T-helper 2 cell treated with Interferon-gamma antibody and Interleukin-4, amounts not matched to agents 5 μg/mL and 100 μg/mL, for 36 hours (primary cell): Measurements from ENCODE around the gene SDCCAG8.

Experiments used
- DNase-seq: peaks from one replicate; pipeline ENCODE4 v3.0.0; 2021; ENCODE audit warnings: low spot score
- H3K27ac Mint-ChIP-seq: one replicate; pipeline ENCODE4 v1.8.0; 2021; ENCODE audit warnings: mild to moderate bottlenecking, mixed read lengths
- H3K27me3 Mint-ChIP-seq: one replicate; pipeline ENCODE4 v1.8.0; 2021; ENCODE audit warnings: low read depth, mixed read lengths
- H3K36me3 Mint-ChIP-seq: one replicate; pipeline ENCODE4 v1.8.0; 2021; ENCODE audit warnings: low read depth, mixed read lengths
- H3K4me1 Mint-ChIP-seq: one replicate; pipeline ENCODE4 v1.8.0; 2021; ENCODE audit warnings: low read depth, mixed read lengths
- H3K4me3 Mint-ChIP-seq: one replicate; pipeline ENCODE4 v1.8.0; 2022; ENCODE audit warnings: mild to moderate bottlenecking, moderate library complexity, mixed read lengths
- H3K9me3 Mint-ChIP-seq: one replicate; pipeline ENCODE4 v1.8.0; 2021; ENCODE audit warnings: mixed read lengths

SDCCAG8 gene

DNA sequence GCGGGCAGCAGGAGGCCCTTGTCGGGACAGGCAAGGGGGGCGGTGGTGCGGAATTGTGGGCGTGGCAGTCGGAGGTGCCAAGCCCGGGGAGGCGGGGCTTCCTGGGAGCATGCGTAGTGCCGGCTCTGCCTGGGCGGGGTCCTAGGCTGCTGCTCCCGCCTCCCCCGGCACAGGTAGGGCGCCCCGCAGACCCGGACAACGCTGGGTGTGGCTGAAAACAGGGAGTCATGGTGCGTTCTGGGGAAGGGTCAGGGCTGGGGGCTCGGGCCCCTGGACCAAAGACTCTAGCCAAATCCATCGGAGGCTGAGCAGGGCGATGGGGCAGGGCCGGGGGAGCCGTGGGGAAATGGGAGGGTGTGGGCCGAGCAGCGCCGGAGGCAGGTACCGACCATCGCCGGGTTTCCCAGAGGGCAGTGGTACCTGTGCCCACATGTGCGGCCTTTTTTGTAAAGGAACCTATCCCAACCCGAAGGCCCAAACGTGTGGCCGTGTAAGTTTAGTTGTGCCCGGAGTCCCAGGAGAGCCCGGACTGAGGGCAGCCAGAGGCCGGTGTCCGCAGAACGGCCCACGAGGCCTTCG, 231.9 kb downstream of the SDCCAG8 start:
- no peak overlapping the region for H3K27ac Mint-ChIP-seq
- DNase-seq: no peak
- H3K27me3 Mint-ChIP-seq: peaks cover 7% of the 10 kb centered on the region

GRCh38 chr1:243488459-243489157, 232.8 kb downstream of the SDCCAG8 start:
- H3K4me3 Mint-ChIP-seq: no peak overlapping the region
- H3K27ac Mint-ChIP-seq: no peak overlapping the region
- no peaks in the 10 kb centered on the region for H3K9me3 Mint-ChIP-seq
- H3K27me3 Mint-ChIP-seq: peaks cover 4% of the 10 kb centered on the region
- peaks cover 1% of the 10 kb centered on the region for H3K36me3 Mint-ChIP-seq
- no peaks in the 10 kb centered on the region for H3K4me1 Mint-ChIP-seq
- DNase-seq: no peak

More for the DNA sequence above, 231.9 kb downstream of the SDCCAG8 start:
- peak overlapping the region; percentile 26 for H3K4me3 Mint-ChIP-seq
- no peaks in the 10 kb centered on the region for H3K36me3 Mint-ChIP-seq
- H3K4me1 Mint-ChIP-seq: peaks cover 2% of the 10 kb centered on the region
- no peaks in the 10 kb centered on the region for H3K9me3 Mint-ChIP-seq

DNA sequence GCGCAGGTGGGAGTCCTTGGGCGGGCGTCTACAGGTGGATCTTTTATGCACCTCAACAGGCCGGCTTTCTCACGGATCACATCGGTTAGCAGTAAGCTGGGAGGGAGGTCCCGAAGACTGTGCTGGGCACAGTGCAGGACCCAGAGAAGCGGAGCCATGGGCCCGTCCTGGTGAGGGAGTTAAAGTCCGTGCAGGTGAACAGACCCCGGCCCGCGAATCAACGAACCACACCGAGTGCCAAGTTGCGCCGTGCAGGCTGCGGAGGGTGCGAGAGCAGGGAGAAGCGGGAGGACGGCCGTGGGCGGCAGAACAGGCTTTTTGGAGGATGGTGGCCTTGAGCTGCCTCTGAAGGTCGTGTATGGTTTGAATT, 233.3 kb downstream of the SDCCAG8 start:
- Mint-ChIP-seq H3K27me3 (no peaks in the 10 kb centered on the region), H3K36me3 (peaks cover 1% of the 10 kb centered on the region), H3K4me3 (no peak overlapping the region), H3K27ac (no peak overlapping the region), H3K4me1 (no peaks in the 10 kb centered on the region), H3K9me3 (no peaks in the 10 kb centered on the region)
- no peak for DNase-seq

GRCh38 chr1:243489681-243490546, 234.1 kb downstream of the SDCCAG8 start:
- DNase-seq: no peak
- H3K9me3 Mint-ChIP-seq: no peaks in the 10 kb centered on the region
- no peaks in the 10 kb centered on the region for H3K27me3 Mint-ChIP-seq
- H3K4me1 Mint-ChIP-seq: no peaks in the 10 kb centered on the region
- H3K27ac Mint-ChIP-seq: no peak overlapping the region
- peaks cover 1% of the 10 kb centered on the region for H3K36me3 Mint-ChIP-seq
- H3K4me3 Mint-ChIP-seq: no peak overlapping the region

DNA sequence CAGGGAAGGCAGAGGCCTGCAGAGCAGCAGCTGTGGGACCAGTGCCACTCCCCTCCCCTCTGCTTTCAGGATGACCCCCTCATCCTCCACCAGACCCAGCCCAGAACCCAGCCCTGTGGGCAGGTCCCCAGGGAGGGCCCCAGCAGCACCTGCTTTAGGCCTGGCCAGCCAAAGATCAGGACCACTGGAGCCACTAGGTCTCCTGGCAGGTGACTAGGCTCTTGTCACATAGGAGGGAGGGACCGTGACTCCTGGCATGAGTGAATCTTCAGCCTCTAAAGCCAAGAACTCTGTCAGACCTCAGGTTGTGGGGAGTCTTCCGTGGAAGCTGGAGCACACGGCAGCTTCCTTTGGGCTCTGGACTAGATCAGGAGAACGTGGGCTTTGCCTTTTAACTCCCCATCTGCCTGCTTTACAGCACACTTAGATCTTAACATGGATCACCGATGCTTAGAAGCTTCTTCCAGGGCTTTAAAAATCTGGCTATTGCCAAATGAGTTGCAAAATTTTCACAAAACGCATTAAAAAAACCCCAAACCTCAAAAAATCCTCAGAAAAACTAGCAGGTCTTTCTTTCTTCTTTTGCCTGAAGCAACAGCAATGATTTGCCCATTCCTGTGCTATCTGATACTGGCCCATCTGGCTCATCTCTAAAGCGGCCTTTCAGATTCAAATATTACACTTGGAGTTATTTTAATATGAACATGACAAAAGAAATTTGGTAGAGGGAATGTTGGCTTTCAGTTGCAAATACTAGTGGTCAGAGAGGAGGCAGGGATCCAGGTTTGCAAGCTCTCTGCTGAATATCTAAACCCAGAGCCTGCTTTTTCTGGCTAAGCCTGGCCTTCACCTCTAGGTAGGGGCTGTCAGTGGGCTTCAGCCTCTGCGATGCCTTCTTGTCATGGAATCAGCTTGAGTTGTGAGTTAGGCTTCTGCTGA, 235.2 kb downstream of the SDCCAG8 start:
- no peaks in the 10 kb centered on the region for H3K9me3 Mint-ChIP-seq
- peaks cover 1% of the 10 kb centered on the region for H3K36me3 Mint-ChIP-seq
- H3K27me3 Mint-ChIP-seq: no peaks in the 10 kb centered on the region
- peaks cover 2% of the 10 kb centered on the region for H3K4me1 Mint-ChIP-seq
- no peak for DNase-seq
- H3K27ac Mint-ChIP-seq: no peak overlapping the region
- H3K4me3 Mint-ChIP-seq: no peak overlapping the region

DNA sequence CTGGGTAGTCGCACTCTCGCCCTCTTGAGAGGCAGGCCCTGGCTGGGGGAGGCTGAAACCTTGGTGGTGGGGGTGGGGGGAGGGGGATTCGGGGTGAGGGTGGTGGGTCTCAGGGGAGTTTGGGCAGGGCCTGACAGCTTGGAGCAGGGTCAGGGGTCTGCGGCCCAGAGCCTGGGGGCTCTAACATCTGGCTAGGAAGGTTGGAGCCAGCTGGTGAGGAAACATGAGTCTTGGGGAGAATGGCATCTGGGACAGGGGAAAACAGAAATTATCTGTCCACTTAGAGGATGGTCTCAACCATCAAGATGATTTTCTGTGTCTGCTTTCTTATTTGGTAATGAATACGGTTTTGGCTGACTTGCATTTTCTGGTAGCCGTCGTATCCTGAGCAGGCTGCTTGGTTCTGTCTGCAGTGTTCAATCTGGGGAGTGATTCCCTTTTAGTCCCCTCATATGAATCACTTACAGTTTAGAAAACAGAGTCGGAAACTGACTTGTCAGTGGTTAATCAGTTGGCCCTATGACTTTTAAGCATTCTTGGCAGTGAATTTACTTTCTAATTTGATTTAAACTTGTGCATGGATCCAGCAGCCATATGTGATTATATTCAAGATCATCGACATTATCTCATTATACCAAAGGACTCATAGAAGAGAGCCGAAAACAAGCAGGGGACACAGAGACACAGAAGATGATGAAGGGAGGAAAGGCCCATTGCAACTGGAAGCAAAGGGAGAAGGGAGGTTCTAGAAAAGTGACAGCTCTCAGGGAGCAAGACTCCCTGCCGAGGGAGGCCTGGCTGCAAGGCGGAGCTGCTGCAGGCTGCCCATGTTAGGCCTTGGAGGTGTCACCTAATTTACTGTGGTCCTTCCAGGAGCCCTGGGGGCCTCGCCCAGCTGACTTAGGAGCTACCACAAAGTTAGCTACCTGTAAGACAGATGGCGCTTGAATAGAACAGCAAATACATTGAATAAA, 237.6 kb downstream of the SDCCAG8 start:
- H3K36me3 Mint-ChIP-seq: peaks cover 4% of the 10 kb centered on the region
- no peak for DNase-seq
- no peak overlapping the region for H3K27ac Mint-ChIP-seq
- H3K4me3 Mint-ChIP-seq: no peak overlapping the region
- H3K4me1 Mint-ChIP-seq: peaks cover 3% of the 10 kb centered on the region
- H3K27me3 Mint-ChIP-seq: no peaks in the 10 kb centered on the region
- no peaks in the 10 kb centered on the region for H3K9me3 Mint-ChIP-seq

- no peaks in the 10 kb centered on the region for H3K9me3 Mint-ChIP-seq
- no peak overlapping the region for H3K4me3 Mint-ChIP-seq
- peaks cover 6% of the 10 kb centered on the region for H3K36me3 Mint-ChIP-seq
- no peak overlapping the region for H3K27ac Mint-ChIP-seq
- no peaks in the 10 kb centered on the region for H3K27me3 Mint-ChIP-seq
- no peak for DNase-seq
- peaks cover 3% of the 10 kb centered on the region for H3K4me1 Mint-ChIP-seq
Measured at GRCh38 chr1:243494741-243495431, 239.0 kb downstream of the SDCCAG8 start.

DNA sequence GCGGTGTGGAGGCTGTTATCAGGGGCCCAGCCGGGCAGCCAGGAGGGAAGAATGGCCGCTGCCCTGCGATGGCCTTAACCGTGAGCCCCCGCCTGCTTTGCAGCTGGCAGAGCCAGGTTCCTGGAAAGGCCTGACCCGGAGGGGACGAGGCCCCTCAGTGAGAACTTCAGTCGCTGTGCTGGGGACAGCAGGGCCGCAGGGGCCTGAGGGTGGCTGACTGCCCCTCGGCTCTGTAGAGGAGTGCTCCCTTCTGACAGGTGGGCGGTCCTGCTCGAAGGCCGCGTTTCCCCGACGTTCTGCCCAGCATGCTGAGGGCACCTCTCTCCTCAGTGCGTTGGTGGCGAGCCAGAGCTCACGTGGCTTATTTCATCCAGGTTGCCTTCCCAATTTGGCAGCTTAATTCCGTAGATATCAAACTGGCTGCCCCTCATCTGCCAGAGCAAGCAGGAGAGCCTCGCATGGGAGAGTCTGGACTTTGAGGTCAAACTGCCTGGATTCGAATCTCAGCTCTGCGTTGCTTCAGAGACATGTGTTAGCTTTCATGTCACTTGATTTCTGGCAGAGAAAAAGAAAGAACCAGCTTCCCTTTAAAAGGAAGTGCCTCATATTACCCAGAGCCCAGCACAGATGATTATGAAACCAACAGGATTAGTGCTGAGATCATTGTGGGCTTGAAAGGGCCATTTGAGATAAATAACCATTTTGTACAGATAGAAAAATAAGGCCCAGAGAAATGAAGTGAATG, 239.8 kb downstream of the SDCCAG8 start:
- no peak overlapping the region for H3K4me3 Mint-ChIP-seq
- H3K27ac Mint-ChIP-seq: no peak overlapping the region
- H3K4me1 Mint-ChIP-seq: peaks cover 3% of the 10 kb centered on the region
- no peak for DNase-seq
- no peaks in the 10 kb centered on the region for H3K27me3 Mint-ChIP-seq
- H3K9me3 Mint-ChIP-seq: no peaks in the 10 kb centered on the region
- H3K36me3 Mint-ChIP-seq: peaks cover 6% of the 10 kb centered on the region

GRCh38 chr1:243496187-243496646, 240.4 kb downstream of the SDCCAG8 start:
- H3K27ac Mint-ChIP-seq: no peak overlapping the region
- H3K4me3 Mint-ChIP-seq: no peak overlapping the region

DNA sequence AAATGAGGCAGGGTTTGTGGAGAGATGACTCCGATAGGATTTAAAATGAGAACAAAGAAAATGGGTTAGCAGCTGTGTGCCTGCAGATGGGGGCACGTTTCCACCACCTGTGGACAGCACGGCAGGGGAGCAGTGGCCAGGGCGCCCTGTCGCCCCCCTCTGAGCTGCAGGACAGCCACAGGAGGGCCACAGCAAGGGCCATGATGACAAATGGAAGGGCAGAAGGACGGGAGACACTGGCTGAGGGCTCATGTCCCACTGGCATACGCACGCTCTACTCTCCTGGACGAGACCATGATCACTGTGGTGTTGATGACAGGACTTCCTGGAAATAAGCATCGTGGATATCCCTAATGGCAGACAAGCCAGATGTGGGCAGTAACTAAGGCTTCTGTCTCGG, 241.0 kb downstream of the SDCCAG8 start:
- Mint-ChIP-seq H3K9me3 (no peaks in the 10 kb centered on the region), H3K4me3 (no peak overlapping the region), H3K27me3 (no peaks in the 10 kb centered on the region), H3K4me1 (peaks cover 3% of the 10 kb centered on the region), H3K27ac (peak overlapping the region; percentile 41), H3K36me3 (peaks cover 6% of the 10 kb centered on the region)
- no peak for DNase-seq

More at GRCh38 chr1:243496187-243496646, 240.4 kb downstream of the SDCCAG8 start:
- H3K27me3 Mint-ChIP-seq: no peaks in the 10 kb centered on the region
- no peak for DNase-seq
- H3K4me1 Mint-ChIP-seq: peaks cover 3% of the 10 kb centered on the region
- H3K36me3 Mint-ChIP-seq: peaks cover 6% of the 10 kb centered on the region
- H3K9me3 Mint-ChIP-seq: no peaks in the 10 kb centered on the region

DNA sequence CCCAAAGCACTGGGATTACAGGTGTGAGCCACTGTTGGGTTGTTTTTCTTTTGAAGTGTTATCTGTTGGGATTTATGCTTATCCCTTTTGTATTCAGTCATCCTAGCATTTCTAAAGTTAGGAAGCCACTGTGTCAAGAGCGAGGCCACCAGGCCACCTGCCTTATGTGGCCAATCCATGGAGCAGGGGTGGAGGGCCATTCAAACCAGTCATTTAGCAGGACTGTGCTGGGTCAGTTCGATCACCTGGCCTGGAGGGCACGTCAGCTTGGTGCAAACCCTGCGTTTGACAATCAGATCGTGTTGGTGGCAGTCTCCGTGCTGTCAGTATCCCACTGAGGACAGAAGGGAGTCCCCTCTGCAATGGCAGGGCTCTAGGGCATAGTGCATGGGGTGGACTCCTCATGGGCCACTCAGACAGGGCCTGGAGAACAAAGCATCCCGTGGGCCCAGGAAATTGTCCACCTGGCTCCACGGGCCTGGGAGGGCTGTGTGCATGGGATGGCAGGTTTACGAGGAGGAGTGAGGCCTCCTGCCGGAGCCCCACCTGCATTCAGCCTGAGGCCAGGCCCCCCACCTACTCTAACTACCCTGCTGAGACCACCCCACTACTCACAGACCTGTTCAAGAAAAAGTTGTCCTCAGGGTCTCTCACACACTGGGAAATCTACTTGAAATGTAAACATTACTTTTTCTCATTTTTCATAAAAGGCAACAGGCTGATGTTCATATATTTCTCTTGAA, 242.3 kb downstream of the SDCCAG8 start:
- no peaks in the 10 kb centered on the region for H3K27me3 Mint-ChIP-seq
- peaks cover 6% of the 10 kb centered on the region for H3K36me3 Mint-ChIP-seq
- DNase-seq: no peak
- H3K4me1 Mint-ChIP-seq: peaks cover 3% of the 10 kb centered on the region
- H3K27ac Mint-ChIP-seq: no peak overlapping the region
- H3K4me3 Mint-ChIP-seq: no peak overlapping the region
- H3K9me3 Mint-ChIP-seq: no peaks in the 10 kb centered on the region
